NCI-H524 (cell line): Measurements from ENCODE around the gene MRPL19.

Experiments used
- DNase-seq, 2 experiments: peaks; one replicate each; lab custom pipeline; 2025; lab: John Stamatoyannopoulos, UW

MRPL19 gene

GRCh38 chr2:75646583-75647425, at the start of gene MRPL19:
Gene MRPL19, plus strand, starts transcription at chr2:75646783. Its CDS starts 25 bp downstream, at chr2:75646808.
- peak; percentile 78 to 88 for DNase-seq

GRCh38 chr2:75596784-75597183, 49.8 kb upstream of the MRPL19 start:
- DNase-seq: no peak

GRCh38 chr2:75597949-75598348, 48.6 kb upstream of the MRPL19 start:
- DNase-seq: no peak

- DNase-seq: no peak
Observed at GRCh38 chr2:75598589-75599155, 47.9 kb upstream of the MRPL19 start.

- no peak for DNase-seq
Observed at GRCh38 chr2:75600461-75601011, 46.0 kb upstream of the MRPL19 start.

- DNase-seq: no peak
Observed at GRCh38 chr2:75602724-75603342, 43.8 kb upstream of the MRPL19 start.

GRCh38 chr2:75603477-75603876, 43.1 kb upstream of the MRPL19 start:
- DNase-seq: no peak

- no peak for DNase-seq
Observed at GRCh38 chr2:75604484-75604883, 42.1 kb upstream of the MRPL19 start.

- no peak for DNase-seq
Observed at GRCh38 chr2:75605770-75606529, 40.6 kb upstream of the MRPL19 start.

GRCh38 chr2:75606761-75607399, 39.7 kb upstream of the MRPL19 start:
- no peak for DNase-seq

- DNase-seq: no peak
Observed at GRCh38 chr2:75607400-75607798, 39.2 kb upstream of the MRPL19 start.

- DNase-seq: no peak
Observed at GRCh38 chr2:75607988-75608683, 38.4 kb upstream of the MRPL19 start.

GRCh38 chr2:75608684-75609333, 37.8 kb upstream of the MRPL19 start:
- peak; percentile 14 to 40 for DNase-seq

- no peak for DNase-seq
Observed at GRCh38 chr2:75609334-75609689, 37.3 kb upstream of the MRPL19 start.

- no peak for DNase-seq
Observed at GRCh38 chr2:75609937-75610508, 36.6 kb upstream of the MRPL19 start.

- no peak for DNase-seq
Observed at GRCh38 chr2:75610671-75611070, 35.9 kb upstream of the MRPL19 start.

GRCh38 chr2:75612108-75612861, 34.3 kb upstream of the MRPL19 start:
- DNase-seq: no peak

GRCh38 chr2:75612862-75613243, 33.7 kb upstream of the MRPL19 start:
- no peak for DNase-seq

- DNase-seq: no peak
Observed at GRCh38 chr2:75614162-75614651, 32.4 kb upstream of the MRPL19 start.
